A549 (cell line): ENCODE data around the gene TAF7.
A peak's percentile ranks its signal among the peaks of the same experiment; 100 is the strongest.

Source experiments
- EP300 ChIP-seq, 2 experiments: fragments of >200 bp; sonication (Bioruptor Twin); formaldehyde crosslinking; IDR thresholded peaks; 2 replicates in 1 of 2; 3 replicates in 1 of 2; pipeline ENCODE4 v1.6.1; 2016 to 2017
- POLR2A ChIP-seq: IDR thresholded peaks from 2 replicates; pipeline ENCODE4 v1.6.1; 2012; ENCODE audit warnings: mild to moderate bottlenecking, low read length
- RAD21 ChIP-seq, 2 experiments: fragments of >200 bp in 1 of 2; sonication (Bioruptor Twin) in 1 of 2; formaldehyde crosslinking in 1 of 2; IDR thresholded peaks in 1 of 2; conservative IDR thresholded peaks in 1 of 2; 2 replicates in 1 of 2; 3 replicates in 1 of 2; pipeline ENCODE4 v1.6.1; 2012 to 2018; ENCODE audit warnings: inconsistent platforms in 1 of 2

GRCh38 chr5:141326088-141326854 is 5.7 kb upstream of the TAF7 start:
- TF ChIP-seq POLR2A: no peak
- no peak for TF ChIP-seq EP300 (IDR thresholded peaks at IDR 0.05)
- 0 out of 5 replicates have a peak, but pooled peaks of 1 of the 2 experiments have one; percentile 25 for TF ChIP-seq RAD21 (conservative IDR thresholded peaks at IDR 0.05 in 1 of 2, IDR thresholded peaks at IDR 0.05 in 1 of 2)
